SU-DHL-6 (cell line): ENCODE data around the gene CCL1.

ENCODE experiments used
- H2AFZ ChIP-seq: fragments of 200-600 bp; sonication (generic); 2 replicates; pipeline ENCODE4 v1.6.1; 2014; ENCODE audit warnings: low read depth, mild to moderate bottlenecking, moderate library complexity, mixed read lengths, antibody characterized with exemption, low read length; ENCODE audit not compliant: severe bottlenecking
- H3F3A ChIP-seq: fragments of 200-600 bp; shearing (Covaris generic); 2 replicates; pipeline ENCODE4 v1.6.0; 2016; ENCODE audit warnings: antibody characterized with exemption, mild to moderate bottlenecking; ENCODE audit not compliant: insufficient read depth
- H3K27ac ChIP-seq: fragments of 200-600 bp; sonication (generic); 2 replicates; pipeline ENCODE4 v1.5.1; 2016; ENCODE audit warnings: low read depth, mild to moderate bottlenecking, low read length, moderate library complexity, mixed read lengths
- H3K27me3 ChIP-seq: fragments of 200-600 bp; sonication (generic), shearing (Covaris generic); 2 replicates; pipeline ENCODE4 v1.6.0; 2014; ENCODE audit warnings: mild to moderate bottlenecking, low read length
- H3K36me3 ChIP-seq: fragments of 200-600 bp; sonication (generic); 2 replicates; pipeline ENCODE4 v1.6.1; 2014; ENCODE audit warnings: mild to moderate bottlenecking, low read length, mixed read lengths
- H3K4me2 ChIP-seq: fragments of 300-600, 200-600 bp; shearing (Covaris generic), sonication (generic); 2 replicates; pipeline ENCODE4 v1.6.0; 2014; ENCODE audit warnings: low read length, low read depth, mild to moderate bottlenecking; ENCODE audit not compliant: poor library complexity, severe bottlenecking
- H3K4me3 ChIP-seq: fragments of 200-600 bp; sonication (generic); 2 replicates; pipeline ENCODE4 v1.5.1; 2014; ENCODE audit warnings: antibody characterized with exemption, low read length, mild to moderate bottlenecking, mixed read lengths; ENCODE audit not compliant: insufficient read depth, poor library complexity, severe bottlenecking
- H3K79me2 ChIP-seq: fragments of 200-600 bp; sonication (generic); 2 replicates; pipeline ENCODE4 v1.6.1; 2014; ENCODE audit warnings: mild to moderate bottlenecking, low read length, moderate library complexity; ENCODE audit not compliant: insufficient read depth
- H3K9ac ChIP-seq: fragments of 200-600 bp; sonication (generic); 2 replicates; pipeline ENCODE4 v1.7.0; 2014; ENCODE audit warnings: mild to moderate bottlenecking, low read length
- H3K9me2 ChIP-seq: fragments of 200-600 bp; sonication (generic); replicated peaks from 2 replicates; pipeline ENCODE4 v1.6.1; 2014; ENCODE audit warnings: low read length; ENCODE audit not compliant: insufficient read depth
- H3K9me3 ChIP-seq: fragments of 200-600 bp; sonication (generic); 2 replicates; pipeline ENCODE4 v1.6.1; 2014; ENCODE audit warnings: low read length, mixed read lengths; ENCODE audit not compliant: insufficient read depth
- H4K20me1 ChIP-seq: fragments of 200-600 bp; sonication (generic); 2 replicates; pipeline ENCODE4 v1.6.1; 2014; ENCODE audit warnings: low read depth, mild to moderate bottlenecking, antibody characterized with exemption, low read length, moderate library complexity, mixed read lengths
- CTCF ChIP-seq: fragments of 200-600 bp; sonication (generic); IDR thresholded peaks from one replicate; pipeline ENCODE4 v1.5.1; 2017; ENCODE audit warnings: antibody characterized with exemption, mild to moderate bottlenecking, low read length, moderate library complexity; ENCODE audit not compliant: insufficient read depth, poor library complexity, severe bottlenecking
- EZH2phosphoT487 ChIP-seq: fragments of 200-600 bp; sonication (generic), shearing (Covaris generic); conservative IDR thresholded peaks from 2 replicates; pipeline ENCODE4 v1.6.1; 2018; ENCODE audit warnings: mild to moderate bottlenecking, antibody characterized with exemption, low read length, moderate library complexity, mixed read lengths

Gene CCL1

GRCh38 chr17:34390649-34391048 lies 27.6 kb upstream of the CCL1 start:
- no peaks in the 10 kb centered on the region for H3F3A ChIP-seq
- no peak overlapping the region for H3K27ac ChIP-seq
- H2AFZ ChIP-seq, result no peak overlapping the region
- H3K4me3 ChIP-seq, result no peak overlapping the region
- H3K79me2 ChIP-seq, result no peaks in the 10 kb centered on the region
- no peaks in the 10 kb centered on the region for H4K20me1 ChIP-seq
- no peaks in the 10 kb centered on the region for H3K36me3 ChIP-seq
- H3K9ac ChIP-seq, result no peak overlapping the region
- no peaks in the 10 kb centered on the region for H3K27me3 ChIP-seq
- no peaks in the 10 kb centered on the region for H3K9me2 ChIP-seq
- TF ChIP-seq CTCF (no peak), EZH2phosphoT487 (no peak)
- no peak overlapping the region for H3K4me2 ChIP-seq
- no peaks in the 10 kb centered on the region for H3K9me3 ChIP-seq

GRCh38 chr17:34389126-34389750 lies 26.2 kb upstream of the CCL1 start:
- no peak overlapping the region for H3K4me2 ChIP-seq

GRCh38 chr17:34387566-34387965 lies 24.5 kb upstream of the CCL1 start:
- Histone ChIP-seq H3K9ac (no peak overlapping the region), H3F3A (no peaks in the 10 kb centered on the region), H3K36me3 (no peaks in the 10 kb centered on the region), H3K27ac (no peak overlapping the region), H3K27me3 (no peaks in the 10 kb centered on the region), H3K9me3 (no peaks in the 10 kb centered on the region), H3K79me2 (no peaks in the 10 kb centered on the region), H4K20me1 (no peaks in the 10 kb centered on the region), H3K4me2 (no peak overlapping the region), H3K4me3 (no peak overlapping the region), H3K9me2 (no peaks in the 10 kb centered on the region), H2AFZ (no peak overlapping the region)
- TF ChIP-seq EZH2phosphoT487 (no peak), CTCF (no peak)

More at GRCh38 chr17:34389126-34389750, 26.2 kb upstream of the CCL1 start:
- no peak overlapping the region for H3K4me3 ChIP-seq
- TF ChIP-seq CTCF, result no peak
- TF ChIP-seq EZH2phosphoT487, result no peak
- H3K27me3 ChIP-seq, result no peaks in the 10 kb centered on the region
- no peaks in the 10 kb centered on the region for H3K36me3 ChIP-seq
- H2AFZ ChIP-seq, result no peak overlapping the region
- no peaks in the 10 kb centered on the region for H4K20me1 ChIP-seq
- no peak overlapping the region for H3K9ac ChIP-seq
- no peaks in the 10 kb centered on the region for H3K9me3 ChIP-seq
- H3F3A ChIP-seq, result no peaks in the 10 kb centered on the region
- no peaks in the 10 kb centered on the region for H3K79me2 ChIP-seq
- no peaks in the 10 kb centered on the region for H3K9me2 ChIP-seq
- H3K27ac ChIP-seq, result no peak overlapping the region
